GM18526 (cell line): ENCODE measurements around the gene B4GAT1.
A peak's percentile ranks its signal among the peaks of the same experiment; 100 is the strongest.

ENCODE experiments used
- POLR2A ChIP-seq: IDR thresholded peaks from 3 replicates; pipeline ENCODE4 v1.6.1; 2011; ENCODE audit not compliant: insufficient read length; ENCODE audit errors: extremely low read depth

Gene B4GAT1

DNA sequence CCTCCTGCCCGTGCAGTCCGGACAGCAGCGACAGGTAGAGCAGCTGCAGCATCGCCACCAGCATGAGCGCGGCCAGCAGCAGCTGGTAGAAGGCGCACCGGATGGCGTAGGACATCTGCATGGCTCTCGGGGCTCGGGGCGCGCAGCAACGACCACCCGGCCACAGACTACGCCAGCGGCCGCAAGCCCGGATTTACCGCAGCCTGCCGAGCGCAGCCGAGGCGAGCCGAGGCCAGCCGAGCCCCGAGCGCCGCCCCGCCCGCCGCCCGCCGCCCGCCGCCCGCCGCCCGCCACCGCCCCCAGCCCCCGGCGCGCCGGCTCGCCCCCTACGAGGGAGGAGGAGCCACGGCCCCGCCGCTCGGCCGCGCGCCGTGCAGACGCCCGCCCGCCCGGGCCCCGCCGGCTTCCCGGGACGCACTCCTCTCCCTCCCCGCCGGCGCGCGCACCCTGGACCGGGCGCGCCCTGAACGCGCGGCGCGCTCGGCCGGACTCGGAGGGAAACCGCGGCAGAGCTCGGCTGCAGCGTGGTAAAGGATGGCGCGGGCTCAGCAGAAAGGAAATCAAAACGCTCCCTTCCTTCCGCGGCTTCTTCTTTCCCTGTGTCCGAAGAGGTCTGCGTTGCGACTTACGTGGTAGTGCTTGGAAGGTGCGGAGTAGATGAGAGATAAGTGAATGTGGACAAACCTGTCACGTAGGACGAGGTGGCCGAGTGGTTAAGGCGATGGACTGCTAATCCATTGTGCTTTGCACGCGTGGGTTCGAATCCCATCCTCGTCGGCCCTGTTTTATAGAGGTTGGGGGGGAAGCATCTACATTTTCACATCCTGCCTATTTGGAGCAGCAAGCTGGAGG is at the start of gene B4GAT1:
TSS of gene B4GAT1 (minus strand) at position 205 of the 852 bp plus-strand sequence. CDS start at position 121, 84 bp downstream.
- peak; percentile 55 for TF ChIP-seq POLR2A

DNA sequence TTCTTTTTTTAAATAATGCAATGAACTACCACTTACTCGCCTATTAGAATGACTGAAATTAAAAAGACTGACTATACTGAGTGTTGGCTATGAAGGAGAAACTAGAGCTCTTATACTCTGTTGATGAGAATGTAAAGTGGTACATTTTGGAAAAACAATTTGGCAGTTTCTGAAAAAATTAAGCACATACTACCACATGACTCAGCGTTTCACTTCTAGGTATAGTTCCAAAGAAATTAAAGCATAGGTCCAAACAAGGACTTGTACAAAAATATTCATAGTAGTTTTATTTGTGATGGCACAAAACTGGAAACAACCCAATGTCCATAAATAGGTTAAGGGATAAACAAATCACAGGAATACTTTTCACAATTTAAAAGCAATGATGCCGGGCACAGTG is 46.5 kb upstream of the B4GAT1 start:
- no peak for TF ChIP-seq POLR2A

DNA sequence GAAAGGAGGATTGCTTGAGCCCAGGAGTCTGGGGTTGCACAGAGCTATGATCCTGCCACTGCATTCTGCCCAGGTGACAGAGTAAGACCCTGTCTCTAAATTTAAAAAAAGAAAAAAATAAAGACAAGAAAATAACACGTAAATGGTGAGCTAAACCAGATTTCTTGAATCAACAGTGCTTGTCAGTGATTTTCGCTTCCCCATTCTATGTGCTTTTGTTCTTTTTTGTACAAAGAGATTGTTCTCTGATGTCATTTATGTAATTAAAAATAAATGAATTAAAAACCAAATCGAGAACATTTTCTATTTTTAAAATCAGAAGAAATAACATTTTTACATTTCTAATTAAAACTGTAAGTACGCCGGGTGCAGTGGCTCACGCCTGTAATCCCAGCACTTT is 43.9 kb upstream of the B4GAT1 start:
- TF ChIP-seq POLR2A, result no peak

DNA sequence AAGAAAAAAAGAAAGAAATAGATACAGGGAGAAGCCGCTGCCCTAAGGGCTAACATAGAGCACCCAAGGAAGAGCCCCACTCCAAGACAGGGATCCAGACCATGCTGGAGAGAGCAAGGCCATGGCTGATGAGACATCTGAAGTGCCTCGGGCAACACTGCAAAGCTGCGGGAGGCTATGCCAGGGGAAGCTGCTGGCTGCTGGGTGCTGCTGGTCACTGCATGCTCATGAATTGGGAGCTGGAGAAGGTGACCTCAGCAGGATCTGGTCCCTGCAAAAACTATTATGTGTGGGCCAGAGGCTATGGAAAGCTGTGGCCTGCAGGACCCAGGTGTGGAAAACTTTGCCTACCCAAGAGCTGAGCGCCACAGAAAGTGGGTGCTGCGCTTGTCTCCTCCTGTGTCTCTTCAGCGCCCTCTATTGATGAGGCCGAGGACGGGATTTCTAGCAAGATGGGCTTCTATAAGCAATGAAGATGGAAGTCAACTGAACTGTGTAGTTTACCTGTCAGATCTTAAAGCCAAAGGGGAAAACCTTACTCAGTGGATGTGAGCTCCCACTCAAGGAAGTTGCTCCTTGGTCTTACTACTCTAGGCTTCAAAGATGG is 41.5 kb upstream of the B4GAT1 start:
- TF ChIP-seq POLR2A, result no peak

DNA sequence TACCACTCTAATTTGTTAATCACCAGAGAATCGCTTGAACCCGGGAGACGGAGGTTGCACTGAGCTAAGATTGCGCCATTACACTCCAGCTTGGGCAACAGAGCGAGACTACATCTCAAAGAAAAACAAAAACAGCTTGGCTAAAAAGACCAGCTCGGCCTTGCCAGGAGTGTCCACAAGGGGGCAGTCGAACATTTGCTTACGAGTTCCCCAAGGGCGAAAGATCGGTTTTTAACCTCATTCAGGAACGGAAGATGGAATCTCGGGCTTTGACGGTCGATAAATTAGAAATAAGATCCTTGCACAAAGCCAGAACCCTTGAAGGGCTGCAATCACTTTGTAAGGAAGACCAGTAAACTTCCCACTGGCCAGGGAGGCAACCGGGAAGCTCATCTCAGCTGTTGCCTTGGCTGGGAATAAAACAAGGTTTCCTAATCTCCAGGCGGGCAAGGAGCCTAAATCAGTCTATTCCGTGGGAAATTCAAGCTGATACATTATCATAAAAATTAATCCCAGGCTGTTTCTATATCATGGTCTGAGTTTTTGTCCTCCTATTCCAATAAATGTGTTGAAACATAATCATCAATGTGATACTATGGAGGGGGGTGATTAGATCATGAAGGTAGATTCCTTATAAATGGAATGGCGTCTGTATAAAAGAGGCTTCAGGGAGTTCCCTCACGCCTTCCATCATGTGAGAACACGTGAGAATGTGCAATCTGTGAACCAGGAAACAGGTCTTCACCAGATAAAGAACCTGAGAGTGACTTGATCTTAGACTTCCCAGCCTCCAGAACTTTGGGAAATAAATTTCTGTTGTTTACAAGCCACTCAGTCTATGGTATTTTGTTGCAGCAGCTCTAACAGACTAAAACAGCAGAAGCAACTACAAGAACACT is 39.0 kb upstream of the B4GAT1 start:
- no peak for TF ChIP-seq POLR2A

DNA sequence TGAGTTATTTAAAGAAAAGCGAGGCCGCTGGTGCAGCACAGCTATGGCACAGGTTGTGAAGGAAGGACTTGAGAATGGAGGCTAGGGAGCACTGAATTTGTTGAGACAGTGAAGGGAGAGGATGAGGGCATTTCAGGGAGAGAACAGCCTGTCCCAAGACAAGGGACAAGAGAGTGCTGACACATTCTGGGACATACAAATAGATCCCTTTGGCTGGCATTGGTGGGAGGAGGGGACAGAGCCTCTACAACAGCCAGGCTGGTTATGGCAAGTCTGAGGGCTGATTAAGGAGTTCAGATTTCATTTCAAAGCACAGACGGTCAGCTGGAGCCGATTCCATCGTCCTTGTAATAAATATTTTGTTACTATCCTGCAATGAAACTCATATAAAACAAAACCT is 25.8 kb upstream of the B4GAT1 start:
- TF ChIP-seq POLR2A, result no peak

DNA sequence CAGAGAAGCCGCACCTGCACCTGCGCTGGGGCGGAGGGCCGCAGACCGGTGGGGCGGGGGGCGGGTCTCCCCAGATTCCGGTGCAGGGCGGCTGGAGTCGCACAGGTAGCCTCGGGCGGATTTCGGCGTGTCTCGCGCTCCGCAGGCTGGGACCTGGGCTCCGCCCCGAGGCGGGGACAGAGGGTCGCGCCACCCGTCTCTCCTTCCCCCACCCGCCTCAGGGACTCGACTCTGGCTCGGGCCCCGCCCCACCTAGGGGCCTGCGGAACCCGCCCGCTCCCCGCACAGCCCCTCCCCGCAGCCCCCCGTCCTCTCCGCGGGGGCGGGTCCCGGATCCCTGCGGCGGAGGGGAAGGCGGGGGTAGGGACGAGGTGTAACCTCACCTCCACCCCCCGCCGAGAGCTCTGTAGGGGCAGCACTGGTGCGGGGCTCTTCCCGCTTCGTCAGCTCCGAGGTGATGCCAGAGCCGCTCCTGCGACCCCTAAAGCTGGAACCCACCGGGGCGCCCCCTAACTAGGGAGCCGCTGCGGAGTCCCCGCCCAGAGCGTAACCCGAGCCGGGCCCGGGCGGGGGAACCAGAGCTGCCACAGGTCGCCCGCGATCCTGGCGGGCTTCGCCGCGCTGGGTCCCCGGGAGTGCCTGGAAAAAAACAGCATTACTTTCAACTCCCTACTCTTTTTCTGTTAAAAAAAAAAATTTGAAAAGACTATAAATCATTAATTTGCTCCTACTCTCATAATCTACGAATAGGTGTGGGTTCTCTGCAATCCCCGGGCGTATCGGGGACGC is 24.4 kb upstream of the B4GAT1 start, which contains the start of gene SLC29A2:
TSS of gene SLC29A2 (minus strand) at position 134 of the 789 bp plus-strand sequence. CDS start 169 bp downstream, outside the sequence.
- TF ChIP-seq POLR2A, result peak; percentile 35

DNA sequence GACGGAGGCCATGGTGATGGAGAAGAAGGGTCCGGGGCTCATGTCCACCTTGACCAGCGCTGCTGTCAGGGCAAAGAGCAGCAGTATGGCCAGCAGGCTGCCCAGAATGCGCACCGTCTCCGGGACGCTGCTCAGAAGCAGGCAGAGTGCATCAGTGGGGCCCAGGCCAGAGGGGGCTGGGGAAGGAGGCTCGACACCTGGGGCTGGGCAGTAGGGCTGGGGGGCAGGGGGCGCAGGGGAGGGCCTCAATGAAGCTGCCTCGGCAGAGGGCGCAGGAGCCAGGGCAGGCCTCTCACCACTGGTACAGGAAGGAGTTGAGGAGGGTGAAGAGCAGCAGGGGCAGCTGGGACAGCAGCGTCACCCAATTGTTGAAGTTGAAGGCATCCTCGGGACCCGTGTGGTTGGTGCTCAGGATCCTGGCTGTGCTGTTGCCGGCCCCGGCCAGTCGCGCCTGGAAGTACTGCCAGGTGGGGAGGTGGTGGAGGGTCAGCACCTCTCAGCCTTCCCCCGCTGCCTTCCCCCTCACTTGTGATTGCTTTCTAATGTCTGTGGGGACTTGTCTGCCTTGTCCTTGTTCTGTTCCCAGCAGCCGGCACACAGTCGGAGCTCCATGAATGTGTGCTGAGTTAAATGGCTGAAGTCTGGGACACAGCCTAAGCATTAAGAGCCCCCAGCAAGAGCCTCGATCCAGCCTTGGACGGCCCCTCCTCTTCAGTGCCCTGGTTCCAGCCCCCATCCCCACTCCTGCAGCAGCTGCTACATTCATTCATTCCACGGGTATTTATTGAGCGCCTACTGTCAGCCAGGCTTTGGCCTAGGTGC is 21.9 kb upstream of the B4GAT1 start:
- no peak for TF ChIP-seq POLR2A

DNA sequence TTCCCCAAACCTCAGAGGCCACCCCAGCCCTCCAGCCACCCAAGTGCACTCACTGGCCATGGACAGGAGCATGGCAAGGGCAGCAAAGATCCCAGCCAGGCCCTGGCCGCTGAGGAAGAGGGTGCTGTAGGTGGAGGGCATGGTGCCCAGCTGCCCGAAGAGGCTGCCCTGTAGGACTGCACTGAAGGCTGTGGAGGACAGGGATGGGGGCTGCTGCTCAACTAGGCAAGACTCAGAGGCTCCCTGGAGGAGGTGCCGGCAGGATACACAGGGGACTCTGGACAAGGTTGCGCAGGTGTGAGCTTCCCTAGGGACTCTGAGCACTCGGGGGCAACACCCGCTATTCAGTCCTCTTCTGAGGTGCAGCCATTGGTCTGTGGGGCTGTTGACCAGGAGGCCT is 21.1 kb upstream of the B4GAT1 start:
- no peak for TF ChIP-seq POLR2A

DNA sequence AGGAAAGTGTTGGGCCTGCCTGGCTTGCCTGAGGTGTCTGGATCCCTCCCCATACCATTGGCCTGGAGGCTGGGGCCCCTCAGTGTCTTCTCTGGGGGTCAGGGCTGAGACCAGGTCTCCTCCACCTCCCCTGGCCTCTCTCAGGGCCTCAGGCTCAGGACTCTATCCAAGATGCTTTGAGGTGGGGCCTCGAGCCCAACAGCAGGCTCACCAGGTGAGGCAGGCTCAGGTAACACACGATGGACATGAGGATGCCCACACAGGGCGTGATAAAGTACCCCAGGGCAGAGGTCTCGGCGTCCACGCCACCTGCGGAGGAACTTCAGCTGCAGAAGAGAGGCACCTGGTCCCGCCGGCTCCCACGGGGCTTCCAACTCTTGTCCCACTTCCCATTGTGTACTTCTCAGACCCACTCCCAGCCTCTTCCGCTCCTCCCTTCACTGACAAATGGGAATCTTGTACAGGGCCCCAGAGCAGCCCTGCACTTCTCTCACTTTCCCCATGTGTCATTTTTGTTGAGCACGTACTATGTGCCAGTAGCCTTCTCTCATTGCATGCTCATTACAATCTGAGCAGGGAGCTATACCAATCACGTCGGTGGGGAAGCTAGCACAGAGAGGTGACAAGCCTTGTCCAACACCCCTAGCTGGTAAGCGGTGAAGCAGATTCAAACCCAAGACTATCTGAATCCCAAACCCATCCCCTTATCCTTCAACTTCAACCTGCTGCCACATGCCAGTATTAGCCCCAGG is 20.3 kb upstream of the B4GAT1 start:
- TF ChIP-seq POLR2A, result no peak

DNA sequence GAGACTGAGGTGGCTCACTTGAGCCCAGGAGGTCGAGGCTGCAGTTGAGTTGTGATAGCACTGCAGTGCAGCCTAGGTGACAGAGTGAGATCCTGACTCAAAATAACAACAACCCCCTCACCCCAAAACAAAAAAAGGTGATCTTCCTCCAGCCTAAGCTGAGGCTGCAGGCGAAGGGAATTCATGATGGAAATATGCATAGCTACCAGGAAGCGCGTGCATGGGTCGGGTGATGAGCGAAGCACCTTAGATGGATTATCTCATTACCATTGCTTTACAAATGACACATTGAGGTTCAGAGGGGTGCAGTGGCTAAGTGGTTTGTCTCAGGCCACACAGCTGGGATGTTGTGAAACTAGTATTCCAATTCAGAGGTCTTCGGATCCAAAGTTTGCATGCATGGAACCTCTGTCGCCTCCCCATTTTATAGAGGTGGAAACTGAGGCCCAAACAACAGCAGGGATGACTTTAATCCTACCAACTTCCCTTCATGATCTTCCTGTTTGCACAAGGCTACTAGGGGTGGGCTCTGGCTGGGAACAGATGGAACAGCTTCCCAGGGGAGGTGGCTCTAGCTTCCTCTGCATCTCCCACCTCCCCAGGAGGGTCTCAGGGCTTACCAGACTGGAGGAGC is 19.5 kb upstream of the B4GAT1 start:
- no peak for TF ChIP-seq POLR2A

DNA sequence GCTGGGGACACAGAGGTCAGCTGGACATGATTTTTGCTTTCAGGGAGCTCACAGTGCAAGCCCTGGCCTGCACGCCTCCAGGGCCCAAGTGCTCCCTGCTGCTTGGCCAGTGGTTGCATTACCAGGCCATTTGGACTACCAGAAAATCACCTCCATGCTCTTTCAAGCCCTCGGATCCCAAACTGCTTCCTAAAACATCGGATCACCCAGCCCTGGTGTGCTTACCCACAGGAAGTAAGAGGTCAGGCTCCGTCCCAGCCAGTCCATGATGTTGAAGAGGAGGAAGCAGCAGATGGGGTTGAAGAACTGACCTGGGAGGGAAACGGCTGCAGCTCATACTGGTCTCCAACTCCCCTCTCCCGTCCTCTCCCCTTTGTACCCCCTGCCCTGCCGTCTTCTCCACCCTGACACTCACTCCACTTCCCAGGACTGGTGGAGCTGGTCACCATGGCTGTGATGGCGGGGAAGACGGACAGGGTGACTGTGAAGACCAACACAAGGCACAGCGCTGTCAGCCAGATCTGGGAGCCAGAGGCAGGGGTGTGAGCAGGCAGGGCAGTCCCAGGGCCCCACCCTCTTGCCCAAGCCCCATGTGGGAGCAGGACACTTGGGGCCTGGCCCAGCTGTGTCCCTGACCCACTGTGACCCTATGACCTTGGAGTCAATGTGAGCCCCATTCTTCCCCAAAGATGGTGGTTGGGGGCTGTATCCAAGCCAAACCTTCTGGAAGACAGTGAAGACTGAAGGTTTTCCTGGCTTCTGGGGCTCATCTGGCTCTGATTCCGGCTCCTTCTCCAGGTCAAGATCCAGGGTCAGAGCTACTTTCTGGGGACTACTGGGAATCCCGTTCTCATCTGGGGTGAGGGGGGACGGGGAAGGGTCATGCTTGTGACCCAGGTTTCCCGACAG is 18.5 kb upstream of the B4GAT1 start:
- no peak for TF ChIP-seq POLR2A
